Endothelial cell (in vitro differentiated cells): ENCODE results near the gene SOCS3. TPM values are rescaled to one million over a fixed set of nuclear protein-coding genes. Genes with fewer than 3 reads are reported as not detected.

Source experiments
- DNase-seq: peaks from one replicate; pipeline ENCODE4 v3.0.0; 2021; ENCODE audit warnings: low spot score
- H3K27ac Mint-ChIP-seq: one replicate; pipeline ENCODE4 v1.8.0; 2021; ENCODE audit warnings: mixed read lengths, inconsistent platforms; ENCODE audit not compliant: unreplicated experiment
- H3K27me3 Mint-ChIP-seq: one replicate; pipeline ENCODE4 v1.8.0; 2021; ENCODE audit warnings: mild to moderate bottlenecking, moderate library complexity, mixed read lengths, inconsistent platforms; ENCODE audit not compliant: unreplicated experiment
- H3K36me3 Mint-ChIP-seq: one replicate; pipeline ENCODE4 v1.8.0; 2021; ENCODE audit warnings: mild to moderate bottlenecking, low read depth, mixed read lengths, inconsistent platforms; ENCODE audit not compliant: unreplicated experiment
- H3K4me1 Mint-ChIP-seq: one replicate; pipeline ENCODE4 v1.8.0; 2021; ENCODE audit warnings: mild to moderate bottlenecking, mixed read lengths, inconsistent platforms; ENCODE audit not compliant: unreplicated experiment
- H3K4me3 Mint-ChIP-seq: one replicate; pipeline ENCODE4 v1.8.0; 2021; ENCODE audit warnings: mild to moderate bottlenecking, mixed read lengths, inconsistent platforms; ENCODE audit not compliant: unreplicated experiment
- H3K9me3 Mint-ChIP-seq: one replicate; pipeline ENCODE4 v1.8.0; 2021; ENCODE audit warnings: mixed read lengths, inconsistent platforms; ENCODE audit not compliant: unreplicated experiment
- total RNA-seq: library from RNA; stranded (reverse); fragmentation: NEBNext Ultra II Directional; extraction: Animal tissue kit (Norgen Biotek cat#: 25700); gene quantifications from one replicate; pipeline ENCODE4 v1.2.1, GENCODE V29; 2021; ENCODE audit not compliant: unreplicated experiment
- TF ChIP-seq, protein P1 (sequence below): fragments of 200-600 bp; sonication (generic); IDR thresholded peaks from one replicate; pipeline ENCODE4 v1.5.0; 2021; ENCODE audit warnings: antibody characterized with exemption; ENCODE audit not compliant: unreplicated experiment

Gene SOCS3
- total RNA-seq, 1 donor from 2014 or later: 30.2 TPM

DNA sequence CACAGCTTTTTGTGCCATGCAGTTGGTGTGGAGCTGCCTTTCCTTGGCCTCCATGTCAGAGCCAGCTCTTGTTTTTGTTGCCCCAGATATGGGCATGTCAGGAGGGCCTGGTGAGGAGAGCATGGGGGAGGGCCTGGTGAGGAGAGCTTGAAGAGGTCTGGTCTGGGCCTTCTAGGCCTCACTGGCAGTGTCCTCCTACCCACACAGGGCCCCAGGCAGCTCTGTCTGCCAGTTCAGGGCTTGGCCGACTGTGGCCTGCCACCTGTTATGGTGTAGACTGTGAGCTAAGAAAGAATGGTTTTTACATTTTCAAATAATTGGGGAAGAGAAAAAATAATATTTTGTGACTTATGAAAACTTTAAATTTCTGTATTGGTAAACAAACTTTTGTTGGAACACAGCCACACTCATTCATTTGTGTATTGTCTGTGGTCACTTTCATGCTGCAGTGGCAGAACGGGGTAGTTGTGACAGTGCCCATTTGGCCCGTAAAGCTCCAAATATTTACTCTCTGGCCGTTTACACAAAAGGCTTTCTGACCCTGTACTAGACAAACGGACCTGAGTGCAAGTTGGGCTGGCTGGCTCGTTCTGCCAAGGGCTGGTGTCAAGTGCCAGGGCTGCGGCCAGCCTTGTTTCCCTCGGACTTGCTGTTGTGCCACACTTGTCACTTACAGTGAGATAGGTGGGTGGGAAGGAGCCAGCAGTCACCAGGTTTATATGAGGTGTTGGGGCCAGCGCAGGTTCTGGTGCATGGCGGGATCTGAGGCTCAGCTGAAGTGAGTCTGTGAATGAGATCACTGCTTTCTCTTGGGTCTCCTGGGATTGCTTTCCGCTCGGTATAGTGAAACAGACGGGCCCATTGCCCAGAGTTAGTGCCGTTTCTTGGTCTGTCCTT lies 36.8 kb upstream of the SOCS3 start:
- peaks cover 57% of the 10 kb centered on the region for H3K36me3 Mint-ChIP-seq
- H3K27me3 Mint-ChIP-seq: peaks cover 8% of the 10 kb centered on the region
- peak overlapping the region; percentile 98 for H3K27ac Mint-ChIP-seq
- no peak for DNase-seq
- H3K9me3 Mint-ChIP-seq: no peaks in the 10 kb centered on the region
- H3K4me3 Mint-ChIP-seq: peak overlapping the region; percentile 72
- peaks cover 49% of the 10 kb centered on the region for H3K4me1 Mint-ChIP-seq
- TF ChIP-seq, protein P1, sequence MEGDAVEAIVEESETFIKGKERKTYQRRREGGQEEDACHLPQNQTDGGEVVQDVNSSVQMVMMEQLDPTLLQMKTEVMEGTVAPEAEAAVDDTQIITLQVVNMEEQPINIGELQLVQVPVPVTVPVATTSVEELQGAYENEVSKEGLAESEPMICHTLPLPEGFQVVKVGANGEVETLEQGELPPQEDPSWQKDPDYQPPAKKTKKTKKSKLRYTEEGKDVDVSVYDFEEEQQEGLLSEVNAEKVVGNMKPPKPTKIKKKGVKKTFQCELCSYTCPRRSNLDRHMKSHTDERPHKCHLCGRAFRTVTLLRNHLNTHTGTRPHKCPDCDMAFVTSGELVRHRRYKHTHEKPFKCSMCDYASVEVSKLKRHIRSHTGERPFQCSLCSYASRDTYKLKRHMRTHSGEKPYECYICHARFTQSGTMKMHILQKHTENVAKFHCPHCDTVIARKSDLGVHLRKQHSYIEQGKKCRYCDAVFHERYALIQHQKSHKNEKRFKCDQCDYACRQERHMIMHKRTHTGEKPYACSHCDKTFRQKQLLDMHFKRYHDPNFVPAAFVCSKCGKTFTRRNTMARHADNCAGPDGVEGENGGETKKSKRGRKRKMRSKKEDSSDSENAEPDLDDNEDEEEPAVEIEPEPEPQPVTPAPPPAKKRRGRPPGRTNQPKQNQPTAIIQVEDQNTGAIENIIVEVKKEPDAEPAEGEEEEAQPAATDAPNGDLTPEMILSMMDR: no peak

DNA sequence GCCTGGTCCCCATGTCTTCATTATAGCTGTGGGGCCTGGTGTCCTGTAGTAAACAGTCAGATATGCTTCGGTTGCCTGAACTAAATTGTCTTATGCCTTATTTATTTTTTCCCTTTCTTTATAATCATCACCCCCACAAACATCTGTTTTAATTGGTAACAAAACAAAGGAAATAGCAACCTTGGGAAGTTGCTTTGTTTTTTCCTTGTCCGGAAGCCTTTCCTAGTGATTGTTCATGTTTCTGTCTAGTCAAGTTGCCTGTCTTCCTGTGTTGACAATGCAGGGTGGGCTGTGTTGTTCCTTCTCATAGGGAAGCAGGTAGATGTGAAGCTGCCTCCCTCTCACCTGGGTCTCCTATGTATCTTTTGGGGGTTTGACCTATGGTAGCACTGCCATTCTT lies 35.3 kb upstream of the SOCS3 start:
- DNase-seq: no peak
- Mint-ChIP-seq H3K36me3 (peaks cover 48% of the 10 kb centered on the region), H3K9me3 (no peaks in the 10 kb centered on the region), H3K4me3 (peak overlapping the region; percentile 49), H3K27ac (peak overlapping the region; percentile 98), H3K4me1 (peaks cover 53% of the 10 kb centered on the region), H3K27me3 (peaks cover 8% of the 10 kb centered on the region)
- TF ChIP-seq, protein P1: no peak

DNA sequence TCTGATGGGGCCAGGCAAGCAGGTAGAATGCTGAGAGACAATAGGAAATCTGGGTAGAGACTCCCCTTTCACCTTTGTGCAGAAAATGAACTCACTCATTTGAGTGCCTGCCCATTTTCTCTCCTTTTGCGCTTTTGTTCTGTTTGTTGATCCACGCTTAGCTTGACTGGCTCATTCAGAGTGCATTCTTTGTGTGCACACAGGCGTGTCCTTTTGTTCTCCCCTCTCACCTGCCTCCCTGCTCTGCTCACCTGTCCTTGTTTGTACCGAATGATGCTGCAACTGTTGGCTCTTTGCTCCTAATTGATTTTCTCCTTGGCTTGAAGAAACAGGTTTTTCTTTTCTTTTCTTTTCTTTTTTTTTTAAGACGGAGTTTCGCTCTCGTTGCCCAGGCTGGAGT lies 34.3 kb upstream of the SOCS3 start:
- no peak for DNase-seq
- H3K9me3 Mint-ChIP-seq: no peaks in the 10 kb centered on the region

DNA sequence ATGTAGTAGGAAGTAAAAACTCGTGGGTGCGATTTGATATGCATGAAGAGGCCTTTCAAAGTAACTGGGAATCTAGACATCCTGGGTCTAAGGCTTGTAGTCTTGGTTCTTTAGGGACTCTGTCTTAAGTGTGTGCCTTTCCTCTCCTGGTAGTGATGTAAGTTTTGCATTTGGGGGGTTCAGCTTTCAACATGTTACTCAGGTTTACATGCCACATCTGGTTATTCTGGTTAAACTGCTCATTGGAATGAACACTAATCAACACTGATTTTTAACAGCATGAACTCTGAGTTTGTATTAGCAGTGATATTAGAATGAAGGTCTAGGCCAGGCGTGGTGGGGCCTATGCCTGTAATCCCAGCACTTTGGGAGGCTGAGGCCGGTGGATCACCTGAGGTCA lies 33.7 kb upstream of the SOCS3 start:
- no peak for DNase-seq
- Mint-ChIP-seq H3K27ac (peak overlapping the region; percentile 85), H3K36me3 (peaks cover 39% of the 10 kb centered on the region), H3K9me3 (no peaks in the 10 kb centered on the region), H3K27me3 (peaks cover 6% of the 10 kb centered on the region), H3K4me1 (peaks cover 66% of the 10 kb centered on the region), H3K4me3 (peak overlapping the region; percentile 22)
- TF ChIP-seq, protein P1: no peak

More for the DNA sequence above, 34.3 kb upstream of the SOCS3 start:
- Mint-ChIP-seq H3K27ac (peak overlapping the region; percentile 59), H3K4me3 (no peak overlapping the region), H3K36me3 (peaks cover 42% of the 10 kb centered on the region), H3K27me3 (peaks cover 6% of the 10 kb centered on the region), H3K4me1 (peaks cover 61% of the 10 kb centered on the region)
- TF ChIP-seq, protein P1: no peak

DNA sequence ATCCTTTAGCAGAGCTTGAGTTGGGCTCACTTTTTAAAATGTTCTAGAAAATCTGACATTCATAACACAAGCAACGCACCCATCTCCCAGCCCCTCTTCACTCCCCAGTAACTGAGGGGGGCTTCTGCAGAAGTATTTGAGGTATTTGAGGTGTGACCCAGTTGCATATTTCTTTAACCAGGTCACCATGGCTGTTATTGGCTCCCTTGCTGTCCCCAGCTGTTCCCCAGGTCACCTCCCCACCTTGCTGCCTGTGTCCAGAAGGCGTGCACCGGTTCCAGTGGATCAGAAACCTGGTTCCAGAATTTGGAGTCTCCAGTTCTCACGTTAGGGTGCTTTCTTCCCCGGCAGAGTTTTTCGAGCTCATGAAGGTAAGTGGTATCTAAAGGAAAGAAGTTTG lies 32.4 kb upstream of the SOCS3 start:
- TF ChIP-seq, protein P1: no peak
- Mint-ChIP-seq H3K4me3 (no peak overlapping the region), H3K4me1 (peaks cover 67% of the 10 kb centered on the region), H3K36me3 (peaks cover 32% of the 10 kb centered on the region), H3K9me3 (no peaks in the 10 kb centered on the region), H3K27ac (peak overlapping the region; percentile 57), H3K27me3 (peaks cover 8% of the 10 kb centered on the region)
- no peak for DNase-seq
